HG03342 (cell line): ENCODE data around the gene VSX1.

Source experiments
- ATAC-seq: cut with Tn5 transposase; IDR thresholded peaks from one replicate; pipeline ENCODE4 v1.9.1; 2021; ENCODE audit warnings: mild to moderate bottlenecking, moderate library complexity; ENCODE audit not compliant: unreplicated experiment

The VSX1 gene

GRCh38 chr20:25067102-25067987 lies 14.6 kb downstream of the VSX1 start:
- no peak for ATAC-seq

GRCh38 chr20:25066386-25066785 lies 15.6 kb downstream of the VSX1 start:
- no peak for ATAC-seq

- ATAC-seq, result peak; percentile 76
Observed at GRCh38 chr20:25065625-25066338, 16.2 kb downstream of the VSX1 start.

- ATAC-seq, result no peak
Observed at GRCh38 chr20:25065072-25065624, 16.8 kb downstream of the VSX1 start.

DNA sequence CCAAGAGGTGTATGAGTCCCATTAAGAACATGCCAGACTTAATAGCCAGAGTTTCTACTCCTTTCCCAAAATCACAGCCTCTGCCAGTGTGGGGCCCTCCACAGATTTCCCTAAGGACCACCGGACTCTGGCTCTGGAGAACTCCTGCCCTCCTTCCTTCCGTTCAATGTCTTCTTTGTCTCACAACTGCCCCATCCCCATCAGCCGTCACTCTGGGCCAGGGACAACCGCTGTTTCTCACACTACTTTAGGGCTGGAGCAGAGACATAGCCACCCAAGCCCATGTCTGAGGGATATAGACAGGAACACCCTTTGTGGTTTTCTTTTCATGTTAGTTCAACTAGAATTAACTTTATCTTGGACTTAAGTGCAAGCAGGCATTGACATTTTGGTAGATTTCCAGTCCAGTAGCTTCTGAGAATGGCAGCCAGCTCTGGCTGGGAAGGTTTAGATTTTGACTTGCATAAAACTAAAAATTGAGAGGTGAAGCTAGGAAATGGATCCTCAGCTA lies 17.3 kb downstream of the VSX1 start:
- ATAC-seq, result no peak

- no peak for ATAC-seq
Observed at GRCh38 chr20:25063981-25064380, 18.0 kb downstream of the VSX1 start.

- ATAC-seq, result no peak
Observed at GRCh38 chr20:25063546-25063945, 18.4 kb downstream of the VSX1 start.

DNA sequence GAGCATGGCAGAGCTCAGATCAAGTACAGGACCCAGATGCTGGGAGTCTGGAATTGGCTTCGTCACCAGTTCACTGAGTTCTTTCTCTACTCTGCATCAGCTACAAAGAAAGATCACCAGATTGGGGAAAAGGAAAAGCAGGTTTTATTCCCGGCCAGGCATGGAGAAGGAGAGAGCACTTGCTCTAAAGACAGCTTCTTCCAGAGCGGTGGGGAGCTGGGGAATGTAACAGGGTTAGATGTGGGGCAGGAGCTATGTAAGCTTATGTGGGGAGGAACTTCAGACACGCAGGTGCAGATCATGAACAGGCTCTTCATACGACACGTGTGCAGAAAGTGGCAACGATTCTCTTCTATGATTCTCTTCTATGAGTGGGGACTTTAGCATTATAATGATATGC lies 19.1 kb downstream of the VSX1 start:
- no peak for ATAC-seq

- ATAC-seq, result no peak
Observed at GRCh38 chr20:25061821-25062530, 20.0 kb downstream of the VSX1 start.

DNA sequence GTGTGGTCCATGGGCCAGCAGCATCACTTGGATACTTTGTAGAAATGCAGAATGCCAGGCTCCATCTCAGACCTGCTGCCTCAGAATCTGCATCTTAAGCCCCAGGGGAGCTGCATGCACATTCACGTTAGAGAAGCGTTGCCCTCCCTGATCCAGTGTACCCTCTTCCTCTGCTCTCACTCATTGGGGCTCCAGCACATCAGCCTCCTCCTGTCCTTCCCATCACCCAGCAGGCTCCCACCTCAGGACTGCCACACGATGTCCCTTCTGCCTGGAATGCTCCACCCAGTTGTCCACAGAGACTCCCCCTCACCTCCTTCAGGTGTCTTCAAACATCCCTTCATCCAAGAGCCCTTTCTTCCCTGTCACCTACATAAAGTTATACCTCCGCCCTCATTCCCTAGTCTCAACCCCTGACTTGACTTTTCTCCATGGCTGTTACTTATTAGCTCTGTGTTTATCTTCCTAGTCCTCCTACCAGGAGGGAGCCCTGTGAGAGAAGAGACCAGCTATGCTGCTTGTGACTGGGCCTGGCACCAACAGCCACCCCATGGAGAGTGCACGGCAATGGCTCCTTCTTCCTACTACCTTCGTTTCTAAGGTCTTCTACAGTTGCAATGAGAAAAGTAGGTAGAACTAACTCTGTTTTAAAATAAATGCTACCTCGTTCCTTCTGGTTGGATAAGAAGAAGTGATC lies 20.7 kb downstream of the VSX1 start:
- ATAC-seq, result no peak

DNA sequence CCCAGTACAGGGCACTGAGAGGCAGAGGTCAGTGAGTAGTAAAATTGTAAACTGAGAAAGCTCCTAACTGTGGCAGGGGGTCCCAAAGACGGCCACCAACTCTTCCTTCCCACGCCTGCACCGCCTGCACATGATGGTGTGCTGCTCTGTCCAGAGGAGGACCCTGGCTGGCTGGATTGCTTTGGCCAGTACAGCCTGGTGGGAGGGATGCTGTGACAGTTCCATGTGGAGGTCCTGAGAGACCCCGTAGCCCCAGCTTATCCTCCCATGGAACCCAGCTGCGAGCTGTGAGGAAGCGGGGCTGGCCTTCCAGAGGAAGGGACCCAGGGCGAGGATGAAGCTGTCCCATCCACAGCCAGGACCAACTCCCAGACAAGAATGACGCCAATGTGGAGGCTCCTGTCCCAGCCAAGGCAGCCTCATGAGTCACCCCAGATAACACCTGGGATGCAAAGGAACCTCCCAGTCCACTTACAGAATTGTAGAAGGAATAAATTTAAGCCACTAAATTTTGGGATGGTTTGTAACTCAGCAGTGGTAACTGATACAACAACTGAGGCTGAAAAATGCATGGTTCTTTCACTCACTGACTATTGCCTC lies 22.0 kb downstream of the VSX1 start:
- ATAC-seq, result no peak

GRCh38 chr20:25058847-25059810 lies 22.8 kb downstream of the VSX1 start:
- ATAC-seq, result no peak

DNA sequence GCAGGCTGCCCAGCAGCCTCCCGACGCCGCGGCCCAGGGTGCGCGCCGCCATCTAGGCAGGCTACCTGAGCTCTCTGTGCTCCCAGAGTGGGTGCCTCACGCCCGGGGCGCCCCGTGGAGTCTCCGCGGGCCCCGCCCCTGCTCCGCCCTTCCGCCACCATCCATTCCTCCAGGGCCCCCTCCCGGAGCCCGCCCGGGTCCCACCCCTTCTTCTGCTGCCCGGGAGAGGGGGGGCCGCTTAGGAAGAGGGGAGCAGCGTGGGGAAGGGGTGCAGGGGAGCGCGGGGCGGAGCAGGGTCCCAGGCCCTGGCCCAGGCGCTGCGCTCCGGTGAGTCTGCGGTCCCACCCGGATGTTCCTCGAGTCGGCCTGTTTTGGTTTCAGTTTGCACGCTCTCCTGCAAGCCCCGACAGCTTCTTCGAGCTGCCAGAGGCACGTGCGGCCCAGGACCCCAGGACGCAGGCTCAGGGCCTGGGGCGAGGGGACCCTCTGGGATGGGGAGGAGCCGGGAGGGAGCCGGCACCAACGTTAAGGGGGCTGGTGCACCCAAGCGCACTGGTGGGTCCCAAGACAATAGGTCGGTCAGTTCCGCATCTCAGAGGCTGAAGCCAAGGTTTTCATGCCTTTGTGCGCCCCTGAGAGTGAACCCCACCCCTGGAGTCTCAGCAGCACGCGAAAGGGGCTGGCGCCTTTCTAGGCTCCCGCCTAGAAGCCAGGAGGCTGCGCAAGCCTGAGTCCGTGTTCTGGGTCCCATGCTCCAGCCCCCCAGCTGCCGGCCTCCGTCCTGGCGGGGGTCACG lies 23.7 kb downstream of the VSX1 start, which contains the start of gene ACSS1:
Gene ACSS1 (minus strand): TSS at position 89 of the 796 bp plus-strand sequence. CDS start 37 bp downstream, at position 52.
- peak; percentile 62 for ATAC-seq

GRCh38 chr20:25057234-25058050 lies 24.5 kb downstream of the VSX1 start:
- peak; percentile 31 for ATAC-seq

- no peak for ATAC-seq
Observed at GRCh38 chr20:25056690-25057233, 25.2 kb downstream of the VSX1 start.

GRCh38 chr20:25055711-25056495 lies 26.0 kb downstream of the VSX1 start:
- ATAC-seq, result no peak
